GM21786 (cell line): ENCODE results near the gene TOP2B.

Experiments used
- ATAC-seq: cut with Tn5 transposase; IDR thresholded peaks from one replicate; pipeline ENCODE4 v1.9.1; 2021; ENCODE audit not compliant: unreplicated experiment

The TOP2B gene

DNA sequence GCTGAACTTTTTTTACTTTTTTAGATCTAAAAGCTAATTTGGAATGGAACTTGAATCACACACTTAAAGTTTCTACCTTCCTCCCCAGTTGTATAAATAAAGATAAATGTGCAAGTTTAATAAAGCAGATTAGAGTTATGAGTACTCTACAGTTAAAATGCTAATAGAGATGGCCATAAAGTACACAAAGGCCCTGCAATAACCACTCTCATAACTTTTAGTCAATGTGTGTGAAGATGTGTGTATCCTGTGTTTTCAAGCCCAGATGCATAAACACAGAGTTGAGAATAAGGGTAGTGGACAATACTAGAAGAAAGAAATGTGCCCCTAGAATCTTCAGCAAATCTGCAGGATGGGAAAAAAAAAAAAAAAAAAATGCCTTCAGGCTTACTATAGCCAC lies 45.3 kb downstream of the TOP2B start:
- no peak for ATAC-seq

DNA sequence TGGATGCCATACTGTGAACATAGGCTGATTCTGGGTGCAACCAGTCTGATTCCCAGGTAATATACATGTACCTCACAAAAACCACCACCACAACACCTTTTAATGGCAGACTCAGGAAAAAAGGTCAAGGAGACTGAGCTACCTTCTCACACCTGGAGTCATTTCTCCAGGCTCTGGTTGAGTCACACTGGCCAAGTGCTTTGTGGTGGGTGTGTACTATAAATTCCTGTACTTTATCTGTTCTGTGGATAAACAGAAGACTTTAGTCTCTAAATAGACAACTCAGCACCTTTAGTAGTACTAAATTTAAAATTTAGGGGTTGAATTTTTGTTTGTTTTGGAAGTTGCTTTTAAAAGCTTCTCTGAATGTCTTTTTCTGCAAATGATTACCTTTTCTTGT lies 46.7 kb downstream of the TOP2B start:
- ATAC-seq = no peak

DNA sequence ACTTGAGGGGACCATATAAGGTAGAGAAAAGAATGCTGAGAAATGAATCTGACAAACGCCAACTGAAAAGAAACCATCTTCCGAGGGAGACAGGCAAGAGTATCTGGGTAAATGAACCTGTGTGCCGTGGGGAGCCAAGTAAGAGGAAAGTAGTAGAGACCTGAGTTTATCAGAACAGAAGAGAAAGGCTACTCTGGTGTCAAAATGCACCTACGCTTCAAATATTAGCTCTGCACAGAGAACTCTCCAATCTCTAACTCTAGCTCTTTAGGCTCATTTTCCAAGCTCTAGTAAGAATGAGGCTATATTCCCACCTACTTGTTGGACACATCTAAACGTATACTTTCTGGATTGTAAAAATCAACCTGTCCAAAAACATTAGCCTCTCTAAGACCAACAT lies 53.5 kb downstream of the TOP2B start:
- no peak for ATAC-seq

GRCh38 chr3:25610779-25611178 lies 53.9 kb downstream of the TOP2B start:
- ATAC-seq = no peak

GRCh38 chr3:25610167-25610566 lies 54.5 kb downstream of the TOP2B start:
- no peak for ATAC-seq

DNA sequence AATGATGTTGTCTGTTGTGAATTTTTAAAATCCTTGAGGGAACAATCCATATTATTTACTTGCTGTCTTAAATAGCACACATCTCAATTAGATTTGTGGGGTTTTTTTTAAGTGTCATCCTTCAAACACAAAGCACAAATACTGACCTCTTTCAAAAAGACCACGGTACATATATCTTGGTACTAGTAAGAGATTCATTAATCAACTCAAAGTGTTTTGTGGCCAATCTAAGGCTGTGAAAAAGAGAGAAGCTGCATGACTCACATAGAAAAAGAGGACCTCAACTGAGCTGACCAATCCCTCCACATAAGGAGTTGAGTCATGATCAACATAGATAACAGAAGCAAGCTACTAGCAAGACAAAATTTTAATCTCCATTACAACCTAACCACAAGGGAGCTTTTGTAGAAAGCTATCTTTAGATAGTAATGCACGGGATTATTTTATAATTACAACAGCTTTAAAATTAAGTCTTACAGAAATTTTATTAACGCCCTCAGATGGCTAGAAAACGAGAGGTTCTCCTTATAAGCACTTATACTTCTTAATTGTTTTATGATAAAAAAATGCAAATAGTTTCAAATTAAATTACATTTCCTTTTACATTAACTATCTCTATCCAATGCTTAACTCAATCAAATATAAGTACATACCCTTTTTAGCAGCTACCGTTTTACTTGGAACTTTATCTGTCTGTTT lies 60.5 kb downstream of the TOP2B start:
- no peak for ATAC-seq

GRCh38 chr3:25603703-25604102 lies 61.0 kb downstream of the TOP2B start:
- ATAC-seq = no peak

GRCh38 chr3:25597535-25598101 lies 67.1 kb downstream of the TOP2B start:
- ATAC-seq = no peak

GRCh38 chr3:25594007-25594502 lies 70.7 kb downstream of the TOP2B start:
- peak; percentile 42 for ATAC-seq

DNA sequence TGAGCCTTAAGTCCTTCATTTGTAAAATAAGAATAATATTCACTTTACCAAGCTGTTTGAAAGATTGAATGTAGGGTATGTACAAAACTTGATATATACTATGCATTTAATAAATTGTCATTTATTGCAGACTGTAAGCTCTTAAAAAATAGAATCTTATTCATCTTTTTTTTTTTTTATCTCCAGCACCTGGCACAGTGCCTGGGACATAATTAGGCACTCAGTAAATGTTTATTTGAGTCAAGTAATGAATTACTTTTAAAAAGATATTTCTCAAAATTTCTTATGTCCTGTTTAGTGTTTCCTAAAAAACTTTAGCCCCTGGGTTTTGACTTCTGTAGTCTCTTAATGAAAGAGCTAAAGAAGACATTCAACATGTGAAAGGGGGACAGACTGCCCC lies 71.7 kb downstream of the TOP2B start:
- ATAC-seq = no peak

- ATAC-seq = no peak
These were observed 72.2 kb downstream of the TOP2B start for GRCh38 chr3:25592510-25592968.

- ATAC-seq = no peak
These were observed 74.9 kb downstream of the TOP2B start for GRCh38 chr3:25589783-25590258.

DNA sequence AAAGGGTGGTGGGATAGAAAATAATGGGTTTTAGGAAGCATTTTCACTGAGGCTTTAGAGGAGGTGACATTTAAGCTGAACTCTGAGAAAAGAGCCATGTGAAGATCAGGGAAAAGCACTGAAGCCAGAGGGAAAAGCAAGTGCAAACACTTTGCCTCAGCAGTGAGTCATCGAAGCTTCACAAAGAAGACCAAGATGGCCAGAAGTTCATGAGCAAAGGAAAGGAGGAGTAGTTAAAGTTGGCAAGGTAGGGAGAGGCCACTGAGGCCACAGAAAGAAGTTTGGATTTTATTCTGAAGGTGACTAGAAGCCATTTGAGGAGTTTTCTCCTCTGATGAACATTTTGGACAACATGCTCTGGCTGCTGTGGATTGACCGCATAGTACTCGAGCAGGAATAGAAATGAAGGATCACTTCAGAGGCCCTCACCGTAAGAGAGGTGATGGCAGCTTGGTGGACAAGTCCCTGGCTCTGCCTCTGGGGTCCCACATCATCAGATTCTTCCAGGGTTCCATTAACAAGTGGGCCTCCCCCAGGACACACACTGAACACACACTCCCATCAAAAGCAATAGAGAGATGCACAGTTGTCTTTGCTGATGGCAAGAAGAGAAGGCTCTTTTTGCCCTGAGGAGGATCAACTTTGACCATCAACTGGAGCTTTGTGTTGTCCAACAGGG lies 75.5 kb downstream of the TOP2B start:
- ATAC-seq = no peak

DNA sequence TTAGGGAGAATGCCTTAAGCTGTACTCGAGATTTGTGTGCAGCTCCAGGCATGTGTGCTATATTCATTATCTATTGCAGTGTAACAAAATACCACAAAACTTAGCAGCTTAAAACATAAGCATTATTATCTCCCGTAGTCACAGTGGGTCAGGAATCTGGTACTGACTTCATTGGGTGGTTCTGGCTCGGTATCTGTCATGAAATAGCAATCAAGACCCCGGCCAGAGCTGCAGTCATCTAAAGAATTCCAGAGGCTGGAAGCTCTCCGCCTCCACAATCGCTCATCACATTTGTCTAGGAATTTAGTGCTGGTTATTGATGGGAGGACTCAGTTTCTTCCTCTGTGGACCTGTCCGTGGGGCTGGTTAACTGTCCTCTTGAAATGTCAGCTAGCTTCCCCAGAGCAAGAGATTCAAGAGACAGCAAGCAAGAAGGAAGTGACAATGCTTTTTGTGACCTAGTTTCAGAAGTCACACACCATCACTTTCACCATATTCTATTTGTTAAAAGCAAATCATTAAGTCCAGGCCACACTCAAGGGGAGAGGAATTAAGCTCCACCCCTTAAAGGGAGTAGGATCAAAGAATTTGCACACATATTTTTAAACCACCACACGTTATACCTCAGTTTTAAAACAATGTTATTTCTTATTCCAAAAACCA lies 76.1 kb downstream of the TOP2B start:
- ATAC-seq = no peak

DNA sequence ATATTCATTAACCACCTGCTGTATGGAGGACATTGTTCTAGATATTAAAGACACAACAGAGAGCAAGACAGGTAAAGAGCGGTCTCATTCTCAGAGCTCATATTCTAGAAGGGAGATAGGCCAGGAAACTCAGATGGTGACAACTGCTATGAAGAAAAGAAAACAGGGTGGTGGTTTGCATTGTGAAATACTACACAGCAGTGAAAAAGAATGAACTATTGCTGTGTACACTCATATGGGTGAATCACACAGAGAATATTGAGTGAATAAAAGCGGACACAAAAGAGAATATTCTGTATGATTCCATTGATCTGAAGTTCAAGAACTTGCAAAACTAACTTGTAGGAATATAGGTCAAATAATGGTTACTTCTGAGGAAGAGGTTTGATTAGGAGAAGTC lies 76.7 kb downstream of the TOP2B start:
- no peak for ATAC-seq

- ATAC-seq = no peak
These were observed 77.2 kb downstream of the TOP2B start for GRCh38 chr3:25587526-25587925.

DNA sequence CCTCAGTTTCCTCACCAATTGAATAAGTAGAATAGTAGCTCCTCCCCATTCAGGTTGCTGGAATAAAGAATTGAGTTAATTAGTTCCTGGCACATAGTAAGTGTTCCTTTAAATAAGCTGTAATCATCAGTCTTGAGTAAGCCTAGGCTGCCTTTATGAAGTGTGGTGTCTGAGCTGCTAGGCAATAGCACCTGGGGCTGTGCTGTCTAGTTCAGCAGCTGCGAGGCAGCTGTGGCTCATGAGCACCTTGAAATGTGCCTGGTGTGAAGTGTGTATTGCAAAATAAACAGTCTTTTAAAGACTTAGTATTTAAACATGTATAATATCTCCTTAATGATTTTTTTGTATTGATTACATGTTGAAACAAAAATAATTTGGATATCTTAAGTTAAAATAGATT lies 77.6 kb downstream of the TOP2B start:
- no peak for ATAC-seq

- no peak for ATAC-seq
These were observed 78.2 kb downstream of the TOP2B start for GRCh38 chr3:25586553-25586952.

- ATAC-seq = no peak
These were observed 78.6 kb downstream of the TOP2B start for GRCh38 chr3:25586167-25586505.

DNA sequence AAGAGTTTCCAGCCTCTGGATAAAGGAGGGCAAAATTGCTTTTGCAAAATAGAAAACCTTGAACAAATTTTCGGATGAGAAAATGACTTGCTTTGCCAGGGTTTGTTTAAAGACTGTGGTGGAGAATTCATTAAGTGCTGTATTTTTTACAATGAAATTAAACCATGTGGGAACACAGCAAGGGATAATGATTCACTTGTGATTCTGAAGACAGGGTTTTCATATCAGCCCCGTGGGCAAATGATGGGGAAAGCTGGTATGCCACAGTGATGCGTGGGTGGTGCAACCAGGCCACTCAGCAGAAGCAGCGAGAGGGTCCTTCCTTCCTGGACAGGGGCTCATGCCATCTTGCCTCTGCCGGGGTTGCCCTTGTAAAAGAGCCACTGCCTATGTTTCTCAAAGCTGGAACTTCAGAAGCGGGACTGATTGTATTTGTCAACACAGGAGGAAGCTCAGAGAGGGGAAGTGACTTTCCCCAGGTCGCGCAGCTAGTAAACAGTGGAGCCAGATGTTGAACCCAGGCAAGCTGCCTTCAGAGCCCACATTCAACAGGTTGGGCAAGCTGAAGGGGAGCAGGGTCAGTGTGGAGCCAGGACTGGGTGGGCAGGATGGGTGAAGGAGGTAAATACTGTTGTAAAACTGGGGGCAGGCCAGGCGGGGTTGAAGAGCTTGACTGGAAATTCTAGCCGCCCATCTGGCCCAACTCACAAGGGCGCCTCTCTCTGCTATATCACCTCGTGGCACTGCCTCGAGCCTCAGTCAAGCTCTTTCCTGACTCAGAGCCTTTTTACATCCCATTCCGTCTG lies 79.1 kb downstream of the TOP2B start:
- no peak for ATAC-seq
